Activated T-cell treated with anti-CD3 and anti-CD28 coated beads for 24 hours (primary cell): Measurements from ENCODE around the gene BORCS6.
"Not testable (repeated sequence)": the region's sequence is repeated elsewhere in the genome, so short reads cannot be mapped to it uniquely, and the experiment has no call there.

Source experiments
- DNase-seq: peaks from one replicate; pipeline ENCODE4 v3.0.0-alpha.2; 2020; ENCODE audit warnings: low read depth

The BORCS6 gene

GRCh38 chr17:8173056-8173870 is 16.7 kb downstream of the BORCS6 start:
- DNase-seq: peak; percentile 74

DNA sequence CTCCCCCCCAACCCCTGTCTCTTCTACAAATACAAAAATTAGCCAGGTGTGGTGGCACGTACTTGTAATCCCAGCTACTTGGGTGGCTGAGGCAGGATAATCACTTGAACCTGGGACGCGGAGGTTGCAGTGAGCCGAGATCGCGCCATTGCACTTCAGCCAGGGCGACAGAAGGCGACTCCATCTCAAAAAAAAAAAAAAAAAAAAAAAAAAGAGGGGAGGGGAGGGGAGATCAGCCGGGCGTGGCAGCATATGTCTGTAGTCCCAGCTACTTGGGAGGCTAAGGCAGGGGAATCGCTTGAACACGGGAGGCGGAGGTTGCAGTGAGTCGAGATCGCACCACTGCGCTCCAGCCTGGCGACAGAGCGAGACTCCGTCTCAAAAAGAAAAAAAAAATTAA is 19.8 kb downstream of the BORCS6 start:
- not testable (repeated sequence) for DNase-seq

DNA sequence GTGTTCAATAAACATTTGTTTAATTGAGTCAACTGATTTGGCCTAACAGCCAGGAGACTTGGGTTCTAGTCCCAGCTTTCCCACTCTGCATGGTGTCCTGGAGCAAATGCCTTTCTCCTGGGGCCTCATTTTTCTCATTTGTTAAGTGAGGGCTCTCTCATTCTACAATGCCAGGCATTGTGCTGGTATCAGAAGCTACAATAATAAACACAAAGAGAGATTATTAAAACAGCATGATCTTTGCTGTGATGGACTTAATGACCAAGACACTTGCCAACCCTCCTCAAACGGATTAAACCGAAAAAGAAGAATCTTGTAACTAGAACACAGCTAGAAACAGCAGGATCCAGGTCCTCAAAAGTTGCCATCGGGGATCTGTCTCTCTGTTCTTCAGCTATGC is 22.5 kb downstream of the BORCS6 start:
- DNase-seq: no peak

DNA sequence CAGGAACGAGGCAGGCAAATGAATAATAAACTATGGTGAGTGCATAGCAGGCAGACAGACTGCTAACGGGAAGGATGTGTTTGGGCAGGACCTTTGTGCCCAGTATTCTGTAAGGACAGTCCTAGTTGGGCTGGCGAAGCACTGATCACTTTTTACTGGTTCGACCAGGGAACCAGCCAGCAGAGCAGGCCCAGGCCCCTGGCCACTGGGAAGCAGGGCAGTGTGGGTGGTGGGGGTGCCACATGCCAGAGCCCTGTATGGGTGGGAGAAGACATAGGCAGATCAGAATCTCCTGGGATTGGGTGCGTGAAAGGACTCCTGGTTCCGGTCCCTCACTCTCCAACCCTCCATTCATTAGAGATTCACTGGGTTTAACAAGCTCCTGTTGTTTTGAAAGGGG is 23.2 kb downstream of the BORCS6 start:
- no peak for DNase-seq

DNA sequence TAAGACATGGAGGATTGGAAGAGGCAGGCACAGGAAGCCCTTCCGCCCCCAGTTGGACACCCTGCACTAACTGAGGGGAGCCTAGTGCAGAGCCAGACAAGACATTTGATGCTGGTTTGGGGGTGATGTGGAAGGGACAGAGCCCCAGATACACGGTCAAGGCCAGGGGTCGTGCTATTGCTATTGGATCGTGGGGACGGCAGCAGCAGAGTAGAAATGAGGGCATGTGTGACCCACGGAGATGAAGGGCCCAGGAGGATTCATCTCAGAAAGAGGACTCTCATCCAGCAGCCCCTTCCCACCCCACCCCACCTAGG is 25.2 kb downstream of the BORCS6 start:
- DNase-seq: no peak

DNA sequence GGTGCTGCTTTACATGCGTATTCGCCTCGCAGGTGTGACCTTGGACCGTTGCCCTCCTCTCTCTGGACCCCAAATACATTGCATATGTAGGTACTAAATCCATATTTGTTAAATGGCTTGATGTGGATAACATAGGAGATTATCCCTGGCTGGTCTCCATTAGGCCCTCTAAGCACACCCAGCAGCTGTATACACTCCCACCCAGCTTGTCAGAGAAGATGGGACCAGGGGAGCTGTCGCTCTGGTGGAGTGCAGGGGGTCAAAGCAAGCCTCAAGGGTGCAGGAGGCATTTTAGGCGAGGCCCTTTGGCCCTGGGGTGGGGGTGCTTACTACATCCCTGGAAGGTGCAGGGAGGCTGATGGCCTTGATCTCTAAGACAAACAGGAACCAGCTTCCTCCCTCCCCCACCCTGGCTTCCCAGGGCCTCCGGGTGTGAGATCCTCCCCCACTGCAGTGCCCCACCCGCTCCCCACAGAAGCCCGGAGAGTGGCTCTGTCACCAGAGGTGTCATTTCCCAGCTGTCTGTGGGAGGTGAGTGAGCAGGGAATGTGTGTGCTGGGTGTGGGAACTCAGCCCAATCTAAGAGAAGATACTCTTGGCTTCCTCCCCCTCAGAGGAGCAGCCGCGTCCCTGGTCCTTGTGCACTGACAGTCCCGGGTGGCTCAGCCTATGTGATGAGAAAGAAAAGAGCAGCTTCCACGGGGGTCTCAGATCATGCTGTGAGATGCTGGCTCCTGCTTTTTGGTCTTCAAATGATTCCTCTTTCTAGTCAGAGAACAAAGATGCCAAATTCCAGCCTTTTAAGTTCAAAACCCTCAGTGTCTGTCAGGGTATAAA is 25.8 kb downstream of the BORCS6 start:
- DNase-seq: peak; percentile 71

DNA sequence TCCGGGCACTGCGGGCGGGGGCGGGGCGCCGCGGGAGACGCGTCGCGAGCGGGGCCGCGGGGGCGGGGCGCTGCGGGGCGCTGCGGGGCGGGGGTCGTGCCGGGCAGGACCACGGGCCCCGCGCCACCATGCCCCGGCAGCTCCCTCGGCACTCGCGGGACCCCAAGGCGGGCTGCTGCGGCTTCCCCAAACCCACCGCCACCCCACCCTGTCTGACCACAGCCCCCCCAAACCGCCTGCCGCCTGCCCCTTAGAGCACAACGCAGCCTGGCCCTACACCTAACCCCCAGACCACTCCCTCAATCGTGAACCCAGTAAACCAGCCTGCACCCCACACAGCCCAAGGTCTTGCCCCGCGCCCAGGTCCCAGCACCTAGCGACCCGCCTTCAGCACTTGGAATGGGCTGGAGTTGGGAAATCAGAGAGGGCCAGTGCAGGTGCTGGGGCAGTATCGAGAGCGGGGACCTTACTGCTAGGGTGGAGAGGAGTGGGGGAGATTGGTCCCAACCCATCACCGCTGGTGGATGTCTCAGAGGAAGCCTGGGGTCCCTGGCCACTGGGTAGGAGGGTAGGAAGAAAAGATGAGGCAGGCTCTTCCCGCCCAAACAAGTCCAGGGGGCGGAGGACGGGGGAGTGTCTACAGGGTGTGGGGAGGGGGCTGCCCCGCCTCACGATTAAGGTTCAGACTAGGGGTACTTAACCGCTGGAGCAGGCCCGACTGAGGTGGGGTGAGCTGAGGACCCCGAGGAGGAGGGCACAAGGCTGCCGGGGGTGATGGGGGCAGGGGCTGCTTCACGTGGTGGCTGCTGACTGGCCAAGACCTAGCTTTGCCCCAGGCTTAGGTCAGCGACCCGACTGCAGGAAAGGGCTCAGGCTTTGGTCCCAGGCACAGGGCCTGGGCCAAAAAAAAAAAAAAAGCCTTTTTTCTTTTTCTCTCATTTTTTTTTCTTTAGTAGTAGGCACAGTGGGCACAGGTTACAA is 26.7 kb downstream of the BORCS6 start:
- DNase-seq: no peak

DNA sequence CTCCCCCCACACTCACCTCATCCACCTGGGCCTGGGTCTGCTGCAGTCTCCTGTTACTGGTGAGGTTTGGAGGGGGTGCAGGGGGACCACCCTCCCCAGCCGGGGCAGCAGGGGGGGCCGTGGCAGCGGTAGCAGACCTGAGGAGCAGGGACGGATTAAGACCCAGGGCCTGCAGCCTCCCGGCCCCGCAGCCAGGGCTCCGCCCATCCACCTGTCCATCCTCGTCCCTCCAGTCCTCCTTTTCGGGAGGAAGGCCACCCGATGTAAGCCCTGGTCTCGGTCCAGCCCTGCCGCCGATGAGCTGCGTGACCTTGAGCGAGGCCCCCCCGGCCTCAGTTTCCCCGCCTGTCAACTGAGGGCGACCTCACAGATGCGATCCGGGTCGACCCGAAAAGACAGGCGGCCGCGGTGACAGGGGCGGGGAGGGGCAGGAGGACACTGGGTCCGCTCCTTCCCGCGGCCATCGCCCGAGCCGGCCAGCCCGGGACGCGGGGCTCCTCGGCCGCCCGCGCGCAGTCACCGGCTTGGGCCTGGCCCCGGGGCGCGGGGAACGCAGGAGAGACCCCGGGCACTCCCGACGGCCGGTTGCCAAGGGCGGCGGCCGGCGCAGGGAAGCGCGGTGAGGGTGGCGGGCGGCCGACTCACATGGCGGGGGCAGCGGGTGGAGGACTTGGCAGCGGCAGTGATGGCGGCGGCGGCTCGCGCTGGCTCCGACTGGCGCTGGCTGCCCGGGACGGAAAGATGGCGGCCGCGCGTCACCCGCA is 27.6 kb downstream of the BORCS6 start, which contains the start of gene VAMP2:
TSS of gene VAMP2 (minus strand) at position 716 of the 764 bp plus-strand sequence. CDS start at position 647, 69 bp downstream.
- DNase-seq: peak; percentile 76

DNA sequence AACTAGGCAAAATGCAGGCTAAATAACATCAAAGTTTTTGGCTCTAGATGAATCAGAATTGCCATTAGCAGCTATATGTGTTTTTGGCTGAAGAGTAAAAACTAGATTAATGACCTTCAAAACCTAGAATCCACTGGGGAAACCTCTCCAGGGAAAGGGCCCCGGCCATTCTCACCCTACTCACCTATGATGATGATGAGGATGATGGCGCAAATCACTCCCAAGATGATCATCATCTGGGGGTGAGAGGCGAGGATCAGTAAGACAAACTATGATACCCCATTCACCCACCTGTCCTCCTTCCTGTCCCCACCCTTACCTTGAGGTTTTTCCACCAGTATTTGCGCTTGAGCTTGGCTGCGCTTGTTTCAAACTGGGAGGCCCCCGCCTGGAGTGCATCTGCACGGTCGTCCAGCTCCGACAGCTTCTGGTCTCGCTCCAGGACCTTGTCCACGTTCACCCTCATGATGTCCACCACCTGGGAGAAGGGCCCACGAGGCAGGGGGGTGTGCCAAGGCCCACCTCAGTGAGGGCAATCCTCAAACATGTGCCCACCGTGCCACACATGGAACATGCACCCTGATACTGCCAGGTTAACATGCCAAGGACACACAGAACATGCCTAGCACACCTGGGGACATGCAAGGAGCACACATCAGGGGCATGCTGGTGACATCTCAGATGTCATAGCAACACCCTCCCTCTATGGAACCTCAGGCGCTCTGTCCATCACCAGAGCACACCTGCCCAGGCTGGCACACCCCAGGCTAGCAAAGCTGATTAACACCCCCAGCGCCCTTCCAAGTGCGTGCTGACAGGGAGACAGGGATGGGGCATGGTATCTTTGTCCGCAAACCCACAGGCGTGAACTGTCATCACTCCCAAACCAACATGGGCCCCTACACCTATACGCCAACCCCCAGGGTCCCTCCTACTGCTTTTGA is 28.4 kb downstream of the BORCS6 start:
- DNase-seq: no peak

DNA sequence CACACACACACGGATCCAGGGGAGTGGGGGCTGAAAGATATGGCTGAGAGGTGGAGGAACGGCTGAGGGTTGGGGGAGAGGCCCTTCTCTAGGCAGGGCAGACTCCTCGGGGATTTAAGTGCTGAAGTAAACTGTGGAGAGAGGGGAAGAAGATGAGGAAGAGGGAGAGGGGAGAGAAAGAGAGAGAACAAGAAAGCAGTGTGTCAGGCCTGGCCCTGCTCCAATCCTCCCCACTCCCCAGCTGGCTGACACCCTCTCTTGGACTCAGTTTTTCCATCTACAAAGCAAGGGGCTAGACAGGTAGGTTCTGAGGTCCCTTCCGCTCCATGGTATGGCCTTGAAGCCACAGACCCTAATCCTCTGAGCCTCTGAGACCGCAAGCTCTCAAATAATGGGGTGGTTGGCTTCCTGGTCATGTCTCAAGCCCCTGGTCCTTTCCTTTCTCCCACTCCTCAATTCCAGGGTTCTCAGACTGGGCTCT is 29.2 kb downstream of the BORCS6 start:
- DNase-seq: no peak

DNA sequence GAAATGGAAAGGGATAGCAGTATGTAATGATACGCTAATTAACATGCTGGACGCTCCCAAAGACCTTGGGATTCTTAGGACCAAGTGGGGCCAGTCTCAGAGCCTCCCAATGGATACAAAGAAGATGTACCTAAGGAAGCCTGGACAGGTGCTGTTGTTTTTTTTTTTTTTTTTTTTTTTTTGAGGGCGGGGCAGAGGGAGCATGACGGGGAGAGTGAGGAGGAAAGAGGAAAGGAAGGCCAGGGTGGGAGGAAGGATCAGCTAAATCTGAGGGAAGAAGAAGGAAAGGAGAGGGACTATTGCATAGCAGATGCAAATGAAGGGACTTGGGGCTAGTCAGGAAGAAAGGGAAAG is 29.8 kb downstream of the BORCS6 start:
- no peak for DNase-seq

DNA sequence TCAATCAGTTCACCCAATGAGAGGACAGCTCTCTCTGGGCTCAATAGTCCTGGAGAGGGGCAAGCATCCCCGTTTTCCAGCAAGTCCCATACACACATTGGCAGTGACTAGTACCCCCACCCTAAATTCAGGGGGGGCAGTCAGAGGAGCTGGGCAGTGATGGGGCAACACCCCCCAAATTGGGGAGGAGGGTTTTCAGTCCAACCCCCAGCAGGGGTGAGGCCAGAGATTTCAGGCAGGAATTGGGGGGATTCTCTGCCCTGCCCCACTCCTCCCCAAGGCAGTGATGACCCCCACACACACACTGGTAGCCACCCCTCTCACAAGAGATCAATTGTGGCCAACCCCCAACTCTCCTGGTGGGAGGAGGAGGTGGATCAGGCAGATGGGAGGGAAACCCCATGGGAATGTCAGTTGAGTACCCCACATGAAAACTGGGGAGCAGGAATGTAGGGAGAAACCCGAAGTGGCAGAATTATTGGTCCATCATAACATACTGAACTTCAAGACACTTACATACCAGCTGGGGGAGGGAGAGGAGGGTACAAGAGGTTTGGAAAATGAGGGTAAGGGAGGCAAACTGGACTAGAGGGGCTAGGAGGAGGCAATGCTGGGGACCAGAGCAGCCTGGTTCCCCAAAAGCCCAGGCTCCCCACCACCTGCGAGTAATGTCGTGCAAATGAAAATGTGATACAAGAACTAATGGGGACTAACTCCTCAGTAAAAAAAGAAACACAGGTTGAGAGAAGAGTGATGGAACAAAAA is 30.3 kb downstream of the BORCS6 start:
- no peak for DNase-seq

DNA sequence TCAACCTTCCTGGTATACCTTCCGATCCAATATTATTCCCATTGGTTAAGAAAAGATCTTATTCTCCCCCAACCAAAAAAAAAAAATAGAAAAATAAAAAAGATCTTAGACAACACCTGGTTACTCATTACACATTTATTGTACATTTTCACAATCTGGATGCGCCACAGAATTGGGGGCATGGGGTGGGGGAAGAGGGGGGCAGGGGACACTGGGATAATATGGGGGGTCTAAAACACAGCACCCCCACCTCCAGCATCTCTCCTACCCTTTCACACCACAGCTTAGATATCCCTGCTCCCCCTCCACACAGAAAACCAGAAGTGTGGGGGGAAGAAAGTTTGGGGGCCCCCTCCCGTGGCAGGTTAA is 31.0 kb downstream of the BORCS6 start:
- DNase-seq: no peak

DNA sequence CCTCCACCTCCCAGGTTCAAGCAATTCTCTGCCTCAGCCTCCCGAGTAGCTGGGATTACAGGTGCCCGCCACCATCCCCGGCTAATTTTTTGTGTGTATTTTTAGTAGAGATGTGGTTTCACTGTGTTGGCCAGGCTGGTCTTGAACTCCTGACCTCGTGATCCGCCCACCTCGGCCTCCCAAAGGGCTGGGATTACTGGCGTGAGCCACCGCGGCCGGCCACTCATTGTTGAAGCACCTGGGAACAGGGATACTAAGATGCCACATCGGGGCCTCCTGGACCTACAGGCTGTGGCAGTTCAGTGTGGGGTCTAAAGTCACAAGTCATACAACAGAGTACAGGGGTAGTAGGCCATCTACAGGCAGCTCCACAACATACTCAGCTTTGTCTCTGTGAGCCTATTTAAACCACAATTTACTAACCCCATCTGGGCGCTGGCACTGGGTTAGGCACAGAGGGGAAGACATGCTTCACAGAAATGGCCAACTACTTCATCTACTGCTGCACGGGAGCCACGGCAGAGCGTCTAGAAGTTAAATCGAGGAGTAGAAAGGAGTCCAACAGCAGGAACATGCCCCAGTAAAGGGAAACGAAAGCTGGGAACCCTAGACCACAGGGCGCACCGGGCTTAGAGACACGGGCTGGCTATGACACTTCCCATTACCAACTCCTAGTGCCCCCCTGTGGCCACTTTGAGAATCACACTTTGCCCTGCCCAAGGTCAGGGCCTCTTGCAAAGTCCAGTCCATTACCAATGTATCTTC is 31.5 kb downstream of the BORCS6 start:
- DNase-seq: peak; percentile 81

- peak; percentile 100 for DNase-seq
Measured at GRCh38 chr17:8156246-8156992, 33.6 kb downstream of the BORCS6 start.

DNA sequence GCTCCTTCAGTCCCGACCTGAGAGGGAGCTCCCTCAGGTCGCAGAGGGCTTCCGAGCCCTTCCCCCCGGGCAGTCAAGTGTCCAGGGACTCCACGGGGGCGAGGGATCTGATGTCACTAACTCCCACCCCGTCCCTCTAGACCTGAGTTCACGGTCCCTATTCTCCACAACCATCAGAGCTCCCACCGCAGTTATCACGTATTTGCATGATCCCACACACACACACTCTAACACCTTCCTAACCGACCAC is 34.1 kb downstream of the BORCS6 start:
- DNase-seq: no peak

DNA sequence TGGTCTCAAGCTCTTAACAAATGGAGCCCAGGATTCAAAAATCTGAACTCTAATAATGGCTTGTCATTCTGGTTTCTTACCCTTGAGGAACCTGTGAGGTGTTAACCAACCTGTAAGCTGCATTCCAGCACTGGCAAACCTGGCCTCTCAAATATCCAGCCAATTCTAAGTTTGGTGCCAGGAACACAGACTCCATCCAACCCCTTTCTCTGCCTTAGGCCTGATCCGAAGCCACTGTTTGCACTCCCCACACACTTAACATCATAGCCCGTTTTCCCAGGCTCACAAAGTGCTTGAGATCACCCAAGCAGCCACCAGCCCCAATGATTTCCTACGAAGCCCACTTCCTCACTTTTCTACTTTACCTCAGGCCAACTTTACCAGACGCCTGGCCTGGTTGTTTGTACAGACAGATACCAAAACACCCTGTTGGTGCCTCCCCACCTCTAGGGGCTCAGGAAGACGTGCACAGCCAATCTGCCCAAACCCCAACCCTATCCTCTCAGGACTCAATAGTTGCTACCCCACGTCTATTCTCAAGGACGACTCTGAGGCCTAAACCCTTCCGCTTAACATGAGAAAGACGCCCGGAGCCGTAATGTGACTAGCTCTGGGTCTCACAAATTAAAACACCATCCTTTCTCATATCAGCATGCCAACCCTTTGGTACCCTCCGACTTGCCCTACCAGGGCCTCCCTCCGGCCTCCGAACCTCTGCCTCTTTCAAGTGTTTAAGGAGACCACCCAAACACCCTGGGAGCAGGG is 34.6 kb downstream of the BORCS6 start:
- DNase-seq: no peak
